SK-N-SH (cell line): ENCODE measurements around the gene CASP8.

Source experiments
- CTCF ChIP-seq: fragments of 200-600 bp; sonication (generic); IDR thresholded peaks from 2 replicates; pipeline ENCODE4 v1.6.1; 2017; ENCODE audit warnings: antibody characterized with exemption, mild to moderate bottlenecking, moderate library complexity
- ELF1 ChIP-seq: IDR thresholded peaks from 2 replicates; pipeline ENCODE4 v1.4.0; 2012
- EP300 ChIP-seq, 2 experiments: IDR thresholded peaks; 2 replicates each; pipeline versions ENCODE4 v1.4.0 to v1.6.1; 2012; ENCODE audit warnings: borderline replicate concordance in 1 of 2, low read depth in 1 of 2, low read length in 1 of 2
- POLR2AphosphoS5 ChIP-seq: IDR thresholded peaks from 2 replicates; pipeline ENCODE4 v1.6.1; 2012; ENCODE audit warnings: low read depth, low read length
- RAD21 ChIP-seq: IDR thresholded peaks from 2 replicates; pipeline ENCODE4 v1.6.1; 2012; ENCODE audit warnings: mild to moderate bottlenecking, low read length
- RCOR1 ChIP-seq: fragments of 150-350 bp; IDR thresholded peaks from 2 replicates; pipeline ENCODE4 v1.6.1; 2017; ENCODE audit warnings: antibody characterized with exemption, low read length
- SIN3A ChIP-seq: IDR thresholded peaks from 2 replicates; pipeline ENCODE4 v1.6.1; 2012; ENCODE audit warnings: low read depth, mild to moderate bottlenecking, low read length, moderate library complexity, borderline replicate concordance
- TAF1 ChIP-seq: IDR thresholded peaks from 2 replicates; pipeline ENCODE4 v1.6.1; 2012; ENCODE audit warnings: low read depth, mild to moderate bottlenecking, low read length, moderate library complexity, borderline replicate concordance
- TCF12 ChIP-seq: IDR thresholded peaks from 2 replicates; pipeline ENCODE4 v1.4.0; 2012
- USF2 ChIP-seq: fragments of 150-350 bp; IDR thresholded peaks from 2 replicates; pipeline ENCODE4 v1.6.1; 2017; ENCODE audit warnings: antibody characterized with exemption, low read length, low read depth, borderline replicate concordance

- no peak for TF ChIP-seq CTCF
- no peak for TF ChIP-seq USF2
- no peak for TF ChIP-seq ELF1
- TF ChIP-seq RAD21 = no peak
- no peak for TF ChIP-seq TAF1
- no peak for TF ChIP-seq RCOR1
- no peak for TF ChIP-seq EP300 (IDR thresholded peaks at IDR 0.05; ENCODE audit: borderline replicate concordance in 1 of 2, low read depth in 1 of 2, low read length in 1 of 2)
- TF ChIP-seq POLR2AphosphoS5 = no peak
- TF ChIP-seq SIN3A = no peak
- TF ChIP-seq TCF12 = no peak
Measured at GRCh38 chr2:201244829-201245228, 15.5 kb upstream of the CASP8 start.
